Fibroblast of lung (primary cell): ENCODE data around the gene LAMTOR1. TPM values are rescaled to one million over a fixed set of nuclear protein-coding genes. Genes with fewer than 3 reads are reported as not detected.

Experiments
- DNase-seq, 2 donors: peaks; one replicate each; pipeline versions ENCODE4 v3.0.0 to v3.0.0-alpha.2; 2010; ENCODE audit warnings: low read depth in 2 of 2
- H2AFZ ChIP-seq: 2 replicates; pipeline ENCODE4 v1.5.1; 2012; ENCODE audit warnings: low read length, control low read depth, inconsistent platforms
- H3K27ac ChIP-seq: 2 replicates; pipeline ENCODE4 v1.5.1; 2011; ENCODE audit warnings: low read length, control low read depth; ENCODE audit not compliant: insufficient read depth
- H3K27me3 ChIP-seq: 2 replicates; pipeline ENCODE4 v1.5.1; 2011; ENCODE audit warnings: mild to moderate bottlenecking, low read length; ENCODE audit not compliant: control insufficient read depth, insufficient read depth
- H3K36me3 ChIP-seq: 2 replicates; pipeline ENCODE4 v1.5.1; 2011; ENCODE audit warnings: low read length; ENCODE audit not compliant: control insufficient read depth, insufficient read depth
- H3K4me1 ChIP-seq: 2 replicates; pipeline ENCODE4 v1.5.1; 2011; ENCODE audit warnings: low read length; ENCODE audit not compliant: control insufficient read depth, insufficient read depth; ENCODE audit errors: extremely low read depth
- H3K4me2 ChIP-seq: 2 replicates; pipeline ENCODE4 v1.5.1; 2011; ENCODE audit warnings: low read length, control low read depth; ENCODE audit not compliant: insufficient read depth; ENCODE audit errors: extremely low read depth
- H3K4me3 ChIP-seq, 4 experiments: fragments of 200-600 bp in 1 of 4; sonication (generic) in 1 of 4; replicated peaks in 1 of 4; 2 replicates each; pipeline ENCODE4 v1.5.1; 2011 to 2016; ENCODE audit warnings: low read length in 4 of 4, low read depth in 3 of 4, mild to moderate bottlenecking in 3 of 4, control low read depth in 2 of 4, inconsistent platforms in 1 of 4, mixed read lengths in 1 of 4; ENCODE audit not compliant: insufficient read depth in 1 of 4; ENCODE audit errors: control extremely low read depth in 1 of 4
- H3K79me2 ChIP-seq: 2 replicates; pipeline ENCODE4 v1.5.1; 2012; ENCODE audit warnings: mild to moderate bottlenecking, low read length, inconsistent platforms; ENCODE audit not compliant: control insufficient read depth, insufficient read depth
- H3K9ac ChIP-seq: 2 replicates; pipeline ENCODE4 v1.5.1; 2011; ENCODE audit warnings: mild to moderate bottlenecking, low read length, control low read depth; ENCODE audit not compliant: insufficient read depth
- H3K9me3 ChIP-seq: 2 replicates; pipeline ENCODE4 v1.5.1; 2012; ENCODE audit warnings: low read depth, low read length; ENCODE audit not compliant: control insufficient read depth, insufficient read depth
- H4K20me1 ChIP-seq: 2 replicates; pipeline ENCODE4 v1.5.1; 2011; ENCODE audit warnings: low read length; ENCODE audit not compliant: control insufficient read depth, insufficient read depth; ENCODE audit errors: extremely low read depth
- CTCF ChIP-seq, 2 donors: IDR thresholded peaks in 1 of 2; conservative IDR thresholded peaks in 1 of 2; 1 replicate in 1 of 2; 2 replicates in 1 of 2; pipeline ENCODE4 v1.5.1; 2011 to 2012; ENCODE audit warnings: low read length in 2 of 2, control low read depth in 1 of 2, inconsistent platforms in 1 of 2, low read depth in 1 of 2, mild to moderate bottlenecking in 1 of 2
- EZH2 ChIP-seq: IDR thresholded peaks from 2 replicates; pipeline ENCODE4 v1.5.1; 2012; ENCODE audit warnings: low read length, control low read depth, mild to moderate bottlenecking; ENCODE audit errors: missing control alignments
- polyA plus RNA-seq, 2 donors: library from polyadenylated mRNA; depleted of rRNA in 1 of 2; stranded (reverse) in 1 of 2; unstranded in 1 of 2; fragments of >200 nt; gene quantifications; 2 replicates each; pipeline ENCODE4 v1.2.1, GENCODE V29; 2011 to 2012; ENCODE audit warnings: missing spikeins in 1 of 2
- total RNA-seq: library from RNA; depleted of rRNA; stranded (reverse); fragments of >200 nt; gene quantifications from 2 replicates; pipeline ENCODE4 v1.2.1, GENCODE V29; 2014

The LAMTOR1 gene
- total and polyA plus RNA-seq, 2 donors (not counting 1 experiment from before 2014, with no cell fraction given), result 90.3 to 137 TPM

DNA sequence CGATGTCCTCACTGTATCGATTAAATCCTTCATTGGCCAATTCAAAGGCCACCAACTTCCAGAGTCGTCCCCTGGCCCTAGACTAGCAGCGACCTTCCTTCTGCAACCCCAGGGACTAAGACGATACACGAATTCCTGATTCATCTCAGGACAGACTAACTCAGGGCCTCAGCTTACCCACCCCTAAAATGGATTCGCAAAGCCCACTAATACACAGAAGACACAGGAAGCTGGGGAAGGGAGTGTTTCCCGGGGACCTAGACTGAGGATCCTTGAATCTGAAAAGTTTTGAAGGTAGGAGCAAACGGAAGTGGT lies 509 bp downstream of the LAMTOR1 start:
- Histone ChIP-seq H3K36me3 (peaks cover 11% of the 10 kb centered on the region), H4K20me1 (no peaks in the 10 kb centered on the region), H2AFZ (no peak overlapping the region), H3K4me3 (peak overlapping the region; percentile 96 to 100 (median 98)), H3K27me3 (no peaks in the 10 kb centered on the region), H3K79me2 (peaks cover 40% of the 10 kb centered on the region), H3K4me1 (peaks cover 18% of the 10 kb centered on the region), H3K27ac (peak overlapping the region; percentile 92), H3K9ac (peak overlapping the region; percentile 94), H3K4me2 (peak overlapping the region; percentile 99), H3K9me3 (no peaks in the 10 kb centered on the region)
- DNase-seq, result no peak
- TF ChIP-seq CTCF (conservative IDR thresholded peaks at IDR 0.05 in 1 of 2, IDR thresholded peaks at IDR 0.05 in 1 of 2; ENCODE audit: low read depth in 1 of 2, low read length in 2 of 2) (no peak), EZH2 (no peak)

DNA sequence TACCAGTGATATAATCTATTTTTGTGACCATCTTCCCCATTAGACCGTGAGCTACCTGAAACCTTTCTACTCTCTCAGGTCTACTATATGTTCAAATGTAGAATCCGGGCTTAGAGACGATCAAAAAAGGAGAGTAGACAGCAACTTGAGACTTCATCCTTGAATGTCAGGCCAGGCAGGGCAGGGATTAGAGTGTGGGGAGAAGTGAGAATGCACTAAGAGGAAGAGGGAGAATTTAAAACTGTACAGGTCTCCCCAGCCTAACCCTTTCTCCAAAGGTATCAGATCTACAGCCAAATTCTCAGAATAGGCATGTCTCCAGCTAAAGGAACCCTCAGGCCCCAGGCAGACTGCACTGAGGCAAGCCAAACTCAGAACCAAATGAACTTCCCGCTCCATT lies 935 bp downstream of the LAMTOR1 start:
- H3K9ac ChIP-seq, result peak overlapping the region; percentile 94

GRCh38 chr11:72100462-72100861 lies 2.6 kb downstream of the LAMTOR1 start:
- Histone ChIP-seq H3K27me3 (no peaks in the 10 kb centered on the region), H3K4me1 (peaks cover 18% of the 10 kb centered on the region), H3K27ac (peak overlapping the region; percentile 13), H3K9ac (no peak overlapping the region), H3K4me2 (no peak overlapping the region), H3K4me3 (peak overlapping the region in 1 of 4 experiments; percentile 100), H4K20me1 (no peaks in the 10 kb centered on the region), H3K36me3 (peaks cover 17% of the 10 kb centered on the region), H3K79me2 (peaks cover 40% of the 10 kb centered on the region), H2AFZ (no peak overlapping the region), H3K9me3 (no peaks in the 10 kb centered on the region)
- DNase-seq, result no peak
- TF ChIP-seq CTCF (conservative IDR thresholded peaks at IDR 0.05 in 1 of 2, IDR thresholded peaks at IDR 0.05 in 1 of 2; ENCODE audit: low read depth in 1 of 2, low read length in 2 of 2) (no peak), EZH2 (no peak)

More for the DNA sequence above, 935 bp downstream of the LAMTOR1 start:
- TF ChIP-seq CTCF (conservative IDR thresholded peaks at IDR 0.05 in 1 of 2, IDR thresholded peaks at IDR 0.05 in 1 of 2; ENCODE audit: low read depth in 1 of 2, low read length in 2 of 2) (no peak), EZH2 (no peak)
- peaks cover 18% of the 10 kb centered on the region for H3K4me1 ChIP-seq
- no peak for DNase-seq
- H3K4me3 ChIP-seq, result peak overlapping the region; percentile 96 to 100 (median 98)
- no peak overlapping the region for H2AFZ ChIP-seq
- H3K36me3 ChIP-seq, result peaks cover 16% of the 10 kb centered on the region
- peaks cover 40% of the 10 kb centered on the region for H3K79me2 ChIP-seq
- no peaks in the 10 kb centered on the region for H3K9me3 ChIP-seq
- H3K27ac ChIP-seq, result peak overlapping the region; percentile 92
- peak overlapping the region; percentile 99 for H3K4me2 ChIP-seq
- no peaks in the 10 kb centered on the region for H4K20me1 ChIP-seq
- no peaks in the 10 kb centered on the region for H3K27me3 ChIP-seq
